ENCODE results near the gene BBS12. TPM values are rescaled to one million over a fixed set of nuclear protein-coding genes. Genes with fewer than 3 reads are reported as not detected.

The BBS12 gene
- total and polyA plus RNA-seq, 4 donors, result 0.53 to 2.1 (median 0.80) TPM

GRCh38 chr4:122707497-122707896 lies 25.0 kb upstream of the BBS12 start:
- Histone ChIP-seq H3K27me3 (ENCODE audit: control insufficient read depth in 4 of 4, insufficient read depth in 4 of 4, low read length in 3 of 4) (no peaks in the 10 kb centered on the region), H3K9me3 (ENCODE audit: control insufficient read depth in 4 of 4, low read length in 3 of 4) (no peaks in the 10 kb centered on the region), H3K27ac (ENCODE audit: low read depth in 1 of 2, low read length in 2 of 2) (no peak overlapping the region), H3K9ac (ENCODE audit: low read depth in 1 of 2, low read length in 2 of 2) (no peak overlapping the region), H3K4me1 (ENCODE audit: control insufficient read depth in 4 of 4, insufficient read depth in 4 of 4, low read length in 3 of 4) (no peaks in the 10 kb centered on the region), H3K36me3 (ENCODE audit: control insufficient read depth in 4 of 4, insufficient read depth in 3 of 4, low read depth in 1 of 4, low read length in 3 of 4) (no peaks in the 10 kb centered on the region), H3K4me3 (ENCODE audit: low read depth in 1 of 3, low read length in 3 of 3) (no peak overlapping the region)
- no peak for DNase-seq (ENCODE audit: low spot score)
- WGBS, result 83% methylated on average over 4 of the region's 4 CpGs
- TF ChIP-seq FOXA1 (IDR thresholded peaks at IDR 0.05) (no peak), HNF4A (conservative IDR thresholded peaks at IDR 0.05) (no peak), ATF3 (IDR thresholded peaks at IDR 0.05) (no peak), CTCF (IDR thresholded peaks at IDR 0.05; ENCODE audit: low read depth, low read length, missing input control) (no peak), EGR1 (IDR thresholded peaks at IDR 0.05; ENCODE audit: low read depth in 2 of 2) (no peak), NR2F2 (IDR thresholded peaks at IDR 0.05) (no peak), RAD21 (IDR thresholded peaks at IDR 0.05) (no peak), GABPA (IDR thresholded peaks at IDR 0.05 in 1 of 2, conservative IDR thresholded peaks at IDR 0.05 in 1 of 2) (no peak), YY1 (IDR thresholded peaks at IDR 0.05) (no peak), REST (IDR thresholded peaks at IDR 0.05) (no peak), SP1 (IDR thresholded peaks at IDR 0.05) (no peak)

GRCh38 chr4:122709236-122709635 lies 23.3 kb upstream of the BBS12 start:
- H3K4me1 ChIP-seq (ENCODE audit: control insufficient read depth in 4 of 4, insufficient read depth in 4 of 4, low read length in 3 of 4), result no peaks in the 10 kb centered on the region
- H3K4me3 ChIP-seq (ENCODE audit: low read depth in 1 of 3, low read length in 3 of 3), result no peak overlapping the region
- H3K27ac ChIP-seq (ENCODE audit: low read depth in 1 of 2, low read length in 2 of 2), result no peak overlapping the region
- no peak for DNase-seq (ENCODE audit: low spot score)
- no peaks in the 10 kb centered on the region for H3K36me3 ChIP-seq (ENCODE audit: control insufficient read depth in 4 of 4, insufficient read depth in 3 of 4, low read depth in 1 of 4, low read length in 3 of 4)
- H3K9ac ChIP-seq (ENCODE audit: low read depth in 1 of 2, low read length in 2 of 2), result no peak overlapping the region
- H3K9me3 ChIP-seq (ENCODE audit: control insufficient read depth in 4 of 4, low read length in 3 of 4), result no peaks in the 10 kb centered on the region
- no peaks in the 10 kb centered on the region for H3K27me3 ChIP-seq (ENCODE audit: control insufficient read depth in 4 of 4, insufficient read depth in 4 of 4, low read length in 3 of 4)
- TF ChIP-seq RXRA (IDR thresholded peaks at IDR 0.05) (no peak), REST (IDR thresholded peaks at IDR 0.05) (no peak), FOXA2 (IDR thresholded peaks at IDR 0.05) (no peak), ATF3 (IDR thresholded peaks at IDR 0.05) (no peak), MAX (IDR thresholded peaks at IDR 0.05) (no peak), JUND (IDR thresholded peaks at IDR 0.05) (no peak), CTCF (IDR thresholded peaks at IDR 0.05; ENCODE audit: low read depth, low read length, missing input control) (no peak), ZBTB33 (IDR thresholded peaks at IDR 0.05) (no peak), HNF4A (conservative IDR thresholded peaks at IDR 0.05) (no peak), FOXA1 (IDR thresholded peaks at IDR 0.05) (no peak), EGR1 (IDR thresholded peaks at IDR 0.05; ENCODE audit: low read depth in 2 of 2) (no peak), RAD21 (IDR thresholded peaks at IDR 0.05) (no peak), HNF4G (IDR thresholded peaks at IDR 0.05) (no peak), TAF1 (conservative IDR thresholded peaks at IDR 0.05) (no peak), SP1 (IDR thresholded peaks at IDR 0.05) (no peak), GABPA (IDR thresholded peaks at IDR 0.05 in 1 of 2, conservative IDR thresholded peaks at IDR 0.05 in 1 of 2) (no peak), NR2F2 (IDR thresholded peaks at IDR 0.05) (no peak)
